Omental fat pad (tissue), 4 donors: ENCODE measurements around the gene SACM1L. TPM values are rescaled to one million over a fixed set of nuclear protein-coding genes. Genes with fewer than 3 reads are reported as not detected.
"Not testable (repeated sequence)": the region's sequence is repeated elsewhere in the genome, so short reads cannot be mapped to it uniquely, and the experiment has no call there.

Experiments used
- ATAC-seq: fragments of 150-250 bp; one replicate; pipeline ENCODE4 v1.9.1; 2016; ENCODE audit warnings: mild to moderate bottlenecking, moderate library complexity; ENCODE audit not compliant: low FRiP score
- DNase-seq: peaks from one replicate; pipeline ENCODE4 v3.0.0-alpha.2; 2019; ENCODE audit warnings: low spot score
- CTCF ChIP-seq, 3 donors: fragments of 450-650 bp; IDR thresholded peaks; one replicate each; pipeline ENCODE4 v1.5.1; 2016 to 2017; ENCODE audit warnings: antibody characterized with exemption in 3 of 3, mild to moderate bottlenecking in 3 of 3, moderate library complexity in 2 of 3
- total RNA-seq, 4 donors: library from RNA; depleted of rRNA; stranded (reverse); fragments of >200 nt; gene quantifications; one replicate each; pipeline ENCODE4 v1.1.0, GENCODE V29; 2016

The SACM1L gene
- total RNA-seq, 4 donors from 2014 or later, result 36.9 to 63.4 (median 49.5) TPM

DNA sequence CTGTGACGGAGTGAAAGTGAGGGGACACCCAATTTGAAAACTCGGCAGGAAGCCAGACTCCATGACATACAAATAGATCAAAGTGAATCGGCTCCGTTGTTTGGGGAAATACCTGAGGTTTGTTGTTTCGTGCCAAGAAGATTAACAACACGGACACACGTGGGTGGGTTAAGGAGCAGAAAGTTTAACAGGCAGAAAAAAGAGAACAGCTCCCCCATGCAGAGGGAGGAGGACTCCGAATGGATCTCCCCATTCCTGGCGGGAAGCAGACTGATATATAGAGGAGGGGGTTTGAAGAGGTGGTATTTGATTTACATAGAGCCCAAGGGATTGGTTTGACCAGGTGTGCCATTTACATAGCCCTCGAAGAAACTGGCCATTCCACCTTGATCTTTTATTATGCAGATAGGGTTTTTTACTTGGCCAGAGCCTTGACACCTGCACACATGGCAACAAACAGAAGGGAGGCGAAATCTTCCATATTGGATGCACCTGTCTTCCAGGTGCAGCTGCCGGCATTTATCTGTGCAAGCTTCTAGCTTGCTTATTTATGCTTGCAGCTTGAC lies 4.8 kb upstream of the SACM1L start:
- ATAC-seq, result no peak
- DNase-seq, result no peak
- no peak for TF ChIP-seq CTCF (IDR thresholded peaks at IDR 0.05)

- not testable (repeated sequence) for DNase-seq, ATAC-seq
Measured at GRCh38 chr3:45685722-45686121, 3.5 kb upstream of the SACM1L start.

GRCh38 chr3:45686850-45687249 lies 2.3 kb upstream of the SACM1L start:
- no peak for ATAC-seq
- DNase-seq, result no peak
- no peak for TF ChIP-seq CTCF (IDR thresholded peaks at IDR 0.05)

DNA sequence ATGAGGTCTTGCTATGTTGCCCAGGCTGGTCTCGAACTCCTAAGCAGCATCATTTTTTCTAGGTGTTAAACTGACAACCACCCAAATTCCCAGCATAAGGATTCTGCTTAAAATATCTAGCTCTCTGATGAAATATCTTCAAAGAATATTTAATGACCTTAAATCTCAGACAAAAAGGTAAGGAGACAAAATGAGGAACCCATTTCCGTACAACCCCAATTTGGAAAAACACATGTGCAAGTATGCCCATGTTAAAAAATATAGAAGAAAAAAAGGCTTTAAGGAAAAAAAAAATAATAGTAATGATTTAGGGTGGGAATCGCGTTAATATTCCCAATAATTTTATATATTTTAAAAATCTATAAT lies 1.4 kb upstream of the SACM1L start:
- ATAC-seq (no peak), DNase-seq (no peak)

GRCh38 chr3:45688194-45688881 lies 858 bp upstream of the SACM1L start:
- ATAC-seq (peak; percentile 7), DNase-seq (no peak)
- TF ChIP-seq CTCF (IDR thresholded peaks at IDR 0.05), result no peak

More for the DNA sequence above, 1.4 kb upstream of the SACM1L start:
- no peak for TF ChIP-seq CTCF (IDR thresholded peaks at IDR 0.05)

GRCh38 chr3:45689787-45690145 lies 570 bp downstream of the SACM1L start:
- no peak for TF ChIP-seq CTCF (IDR thresholded peaks at IDR 0.05)
- ATAC-seq (no peak), DNase-seq (no peak)

- no peak for DNase-seq
- ATAC-seq, result no peak
- TF ChIP-seq CTCF (IDR thresholded peaks at IDR 0.05), result no peak
Measured at GRCh38 chr3:45690336-45691035, 1.3 kb downstream of the SACM1L start.
